GM18505 (cell line): ENCODE data around the gene AKT3.

ENCODE experiments used
- ATAC-seq: cut with Tn5 transposase; IDR thresholded peaks from one replicate; pipeline ENCODE4 v1.9.1; 2021; ENCODE audit not compliant: unreplicated experiment
- POLR2A ChIP-seq: IDR thresholded peaks from 4 replicates; pipeline ENCODE4 v1.6.1; 2011; ENCODE audit warnings: borderline replicate concordance; ENCODE audit not compliant: insufficient read depth, insufficient read length; ENCODE audit errors: extremely low read depth

The AKT3 gene

GRCh38 chr1:243742819-243743218, 107.2 kb downstream of the AKT3 start:
- no peak for TF ChIP-seq POLR2A
- ATAC-seq = no peak

GRCh38 chr1:243740255-243740999, 109.6 kb downstream of the AKT3 start:
- no peak for TF ChIP-seq POLR2A
- ATAC-seq = no peak

GRCh38 chr1:243739335-243740003, 110.6 kb downstream of the AKT3 start:
- no peak for ATAC-seq
- no peak for TF ChIP-seq POLR2A

GRCh38 chr1:243738020-243738419, 112.0 kb downstream of the AKT3 start:
- no peak for ATAC-seq

GRCh38 chr1:243735457-243735856, 114.6 kb downstream of the AKT3 start:
- no peak for TF ChIP-seq POLR2A
- ATAC-seq = no peak

More at GRCh38 chr1:243738020-243738419, 112.0 kb downstream of the AKT3 start:
- TF ChIP-seq POLR2A = no peak

GRCh38 chr1:243734308-243734695, 115.7 kb downstream of the AKT3 start:
- TF ChIP-seq POLR2A = no peak
- ATAC-seq = no peak

- no peak for ATAC-seq
- no peak for TF ChIP-seq POLR2A
Measured at GRCh38 chr1:243733670-243734307, 116.3 kb downstream of the AKT3 start.

GRCh38 chr1:243732637-243733036, 117.4 kb downstream of the AKT3 start:
- no peak for TF ChIP-seq POLR2A
- no peak for ATAC-seq

- ATAC-seq = no peak
- TF ChIP-seq POLR2A = no peak
Measured at GRCh38 chr1:243731974-243732625, 117.9 kb downstream of the AKT3 start.

- no peak for TF ChIP-seq POLR2A
- no peak for ATAC-seq
Measured at GRCh38 chr1:243731301-243731891, 118.6 kb downstream of the AKT3 start.

- ATAC-seq = no peak
- no peak for TF ChIP-seq POLR2A
Measured at GRCh38 chr1:243730487-243731150, 119.4 kb downstream of the AKT3 start.

GRCh38 chr1:243729956-243730355, 120.1 kb downstream of the AKT3 start:
- ATAC-seq = no peak

More at GRCh38 chr1:243729956-243730355, 120.1 kb downstream of the AKT3 start:
- no peak for TF ChIP-seq POLR2A
